ENCODE data around the gene TRAK1. TPM values are rescaled to one million over a fixed set of nuclear protein-coding genes. Genes with fewer than 3 reads are reported as not detected.

The TRAK1 gene
- total and polyA plus RNA-seq, 8 donors: 28.2 to 50.3 (median 31.0) TPM

GRCh38 chr3:42097566-42097946 is 6.4 kb downstream of the TRAK1 start:
- Histone ChIP-seq H3K27me3 (no peaks in the 10 kb centered on the region), H3K36me3 (no peaks in the 10 kb centered on the region), H3K27ac (no peak overlapping the region), H3K4me1 (peaks cover 15 to 58% of the 10 kb centered on the region in 2 donors), H3K9me3 (no peaks in the 10 kb centered on the region), H3K4me3 (no peak overlapping the region)
- no peak for TF ChIP-seq CTCF (IDR thresholded peaks at IDR 0.05)
- ATAC-seq (no peak), DNase-seq (no peak)
- intact Hi-C loops (cut with DNase I): loop anchor here in 1 of 2 donors (10.0 kb wide), 1 partner anchor 83 kb away; no protein-coding TSS in a partner anchor

DNA sequence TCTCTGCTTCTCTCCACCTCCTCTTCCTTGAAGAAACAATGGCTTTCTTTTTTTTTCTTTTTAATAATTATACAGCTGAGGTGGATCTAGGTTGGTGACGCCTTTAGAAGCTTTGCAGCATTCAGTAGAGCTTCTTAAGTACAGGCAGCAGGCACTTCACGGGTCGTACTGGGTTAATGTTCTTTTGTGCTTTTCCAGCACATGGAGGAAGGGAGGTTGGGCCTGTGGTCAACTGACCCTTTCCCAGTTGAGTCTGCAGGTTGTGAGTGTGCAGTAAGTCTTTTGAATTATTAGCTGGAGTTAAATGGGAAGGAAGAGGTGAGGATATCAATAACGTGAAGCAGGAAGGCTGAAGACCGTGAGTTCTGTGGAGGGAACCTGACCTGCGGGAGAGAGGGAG is 7.0 kb downstream of the TRAK1 start:
- H3K27ac ChIP-seq: no peak overlapping the region
- H3K27me3 ChIP-seq: no peaks in the 10 kb centered on the region
- intact Hi-C loops (cut with DNase I): loop anchor here in 1 of 2 donors (10.0 kb wide), 1 partner anchor 83 kb away; no protein-coding TSS in a partner anchor
- TF ChIP-seq CTCF (IDR thresholded peaks at IDR 0.05): no peak
- H3K9me3 ChIP-seq: no peaks in the 10 kb centered on the region
- H3K4me1 ChIP-seq: peaks cover 15 to 63% of the 10 kb centered on the region in 2 donors
- no peaks in the 10 kb centered on the region for H3K36me3 ChIP-seq
- no peak for ATAC-seq
- no peak overlapping the region for H3K4me3 ChIP-seq
- no peak for DNase-seq

DNA sequence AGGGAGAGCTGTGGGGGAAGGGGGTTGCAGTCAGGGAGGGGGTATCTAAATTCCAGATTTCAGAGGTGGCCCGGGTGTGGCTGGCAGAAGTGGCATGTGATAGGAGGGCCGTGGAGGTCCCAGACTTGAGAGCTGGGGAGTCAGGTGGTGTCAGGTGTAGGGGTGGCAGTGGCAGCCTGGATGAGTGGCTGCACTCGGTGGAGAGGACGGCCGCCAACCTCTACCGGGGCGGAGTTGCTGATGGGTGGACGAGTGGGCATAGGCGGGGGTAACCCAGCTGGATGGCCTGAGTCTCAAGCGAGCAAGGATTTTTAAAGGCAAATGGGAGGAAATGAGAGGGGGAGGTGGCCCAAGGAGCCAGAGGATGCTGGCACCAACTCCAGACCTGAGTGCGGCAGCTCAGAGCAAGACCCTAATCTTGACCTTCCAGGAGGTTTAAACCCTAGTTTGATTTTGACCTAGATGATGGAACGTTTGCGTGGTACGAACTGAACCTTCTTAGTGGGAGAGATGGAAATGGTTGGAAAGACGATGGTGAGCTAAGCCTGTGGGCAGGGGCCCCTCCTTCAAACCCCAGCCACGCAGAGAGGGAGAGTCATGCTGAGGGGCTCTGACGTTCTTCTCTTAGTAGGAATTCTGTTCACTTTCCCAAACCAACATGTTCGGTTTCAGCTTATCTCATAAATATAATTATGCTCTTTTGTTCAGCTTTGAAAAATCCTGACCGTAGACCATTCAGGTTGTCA is 8.0 kb downstream of the TRAK1 start:
- H3K9me3 ChIP-seq: no peaks in the 10 kb centered on the region
- no peak for DNase-seq
- TF ChIP-seq CTCF (IDR thresholded peaks at IDR 0.05): no peak
- no peaks in the 10 kb centered on the region for H3K27me3 ChIP-seq
- peak overlapping the region in 1 of 2 donors; percentile 20 for H3K27ac ChIP-seq
- H3K4me3 ChIP-seq: no peak overlapping the region
- H3K36me3 ChIP-seq: peaks cover 0 to 7% of the 10 kb centered on the region in 2 donors
- intact Hi-C loops (cut with DNase I): loop anchor here in 1 of 2 donors (10.0 kb wide), 1 partner anchor 84 kb away; no protein-coding TSS in a partner anchor
- no peak for ATAC-seq
- peaks cover 15 to 63% of the 10 kb centered on the region in 2 donors for H3K4me1 ChIP-seq

DNA sequence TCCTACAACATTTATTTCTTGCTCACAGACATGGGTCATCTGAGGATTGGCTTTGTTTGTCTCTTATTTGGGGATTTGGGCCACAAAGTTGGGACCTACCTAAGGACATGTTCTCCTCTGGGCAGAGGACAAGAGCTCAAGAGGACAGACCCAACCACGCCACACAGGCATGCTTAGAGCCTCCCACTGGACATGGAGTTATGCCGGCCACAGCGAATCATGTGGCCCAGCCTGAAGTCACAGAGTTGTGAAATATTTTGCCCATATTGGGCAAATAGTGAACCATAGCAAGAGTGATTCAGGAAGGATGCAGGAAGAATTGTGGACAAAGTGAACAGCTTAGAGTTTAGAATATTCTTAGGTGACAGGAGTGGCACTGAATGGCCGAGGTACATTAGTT is 9.9 kb downstream of the TRAK1 start:
- intact Hi-C loops (cut with DNase I): no loop called here
- H3K4me1 ChIP-seq: peaks cover 15 to 63% of the 10 kb centered on the region in 2 donors
- peak overlapping the region; percentile 53 to 60 for H3K27ac ChIP-seq
- DNase-seq: peak in 1 of 4 donors; percentile 55
- H3K27me3 ChIP-seq: no peaks in the 10 kb centered on the region
- H3K9me3 ChIP-seq: no peaks in the 10 kb centered on the region
- H3K36me3 ChIP-seq: peaks cover 0 to 10% of the 10 kb centered on the region in 2 donors
- peak; percentile 74 for ATAC-seq
- no peak overlapping the region for H3K4me3 ChIP-seq
- no peak for TF ChIP-seq CTCF (IDR thresholded peaks at IDR 0.05)

- H3K9me3 ChIP-seq: no peaks in the 10 kb centered on the region
- DNase-seq (no peak), ATAC-seq (peak; percentile 38)
- H3K27me3 ChIP-seq: no peaks in the 10 kb centered on the region
- TF ChIP-seq CTCF (IDR thresholded peaks at IDR 0.05): no peak
- no peak overlapping the region for H3K4me3 ChIP-seq
- H3K36me3 ChIP-seq: peaks cover 0 to 10% of the 10 kb centered on the region in 2 donors
- intact Hi-C loops (cut with DNase I): no loop called here
- peaks cover 15 to 63% of the 10 kb centered on the region in 2 donors for H3K4me1 ChIP-seq
- peak overlapping the region; percentile 53 to 60 for H3K27ac ChIP-seq
Observed at GRCh38 chr3:42101481-42101880, 10.3 kb downstream of the TRAK1 start.

All from left lung (tissue), 10 donors.